Stomach smooth muscle (tissue), 2 donors: Measurements from ENCODE around the gene KLHDC8B.

ENCODE experiments used
- H3K27ac ChIP-seq: one replicate; pipeline ENCODE4 v1.7.0; 2013; ENCODE audit warnings: mild to moderate bottlenecking, low read length, inconsistent platforms
- H3K27me3 ChIP-seq, 2 donors: one replicate each; pipeline ENCODE4 v1.7.0; 2013; ENCODE audit warnings: low read length in 2 of 2; ENCODE audit not compliant: insufficient read depth in 2 of 2, control insufficient read depth in 1 of 2
- H3K36me3 ChIP-seq, 2 donors: one replicate each; pipeline ENCODE4 v1.7.0; 2013; ENCODE audit warnings: low read length in 2 of 2; ENCODE audit not compliant: control insufficient read depth in 2 of 2, insufficient read depth in 2 of 2
- H3K4me1 ChIP-seq: one replicate; pipeline ENCODE4 v1.7.0; 2013; ENCODE audit warnings: low read length; ENCODE audit not compliant: control insufficient read depth, insufficient read depth
- H3K4me3 ChIP-seq, 2 donors: one replicate each; pipeline ENCODE4 v1.7.0; 2013; ENCODE audit warnings: low read length in 2 of 2
- H3K9ac ChIP-seq, 2 donors: one replicate each; pipeline ENCODE4 v1.7.0; 2013; ENCODE audit warnings: low read length in 2 of 2, mild to moderate bottlenecking in 1 of 2
- H3K9me3 ChIP-seq, 2 donors: one replicate each; pipeline ENCODE4 v1.7.0; 2013; ENCODE audit warnings: low read length in 2 of 2; ENCODE audit not compliant: control insufficient read depth in 2 of 2
- donor health status: healthy.
- donor health status: Pancreatic carcinoma.

Gene KLHDC8B

GRCh38 chr3:49132437-49133225 lies 38.8 kb upstream of the KLHDC8B start, which contains the start of gene LAMB2:
Gene LAMB2, minus strand, starts transcription at chr3:49133050. Its CDS starts 183 bp downstream, at chr3:49132867.
- Histone ChIP-seq H3K4me1 (peaks cover 37% of the 10 kb centered on the region), H3K36me3 (peaks cover 26 to 27% of the 10 kb centered on the region in 2 donors), H3K9ac (peak within 1 kb of the TSS; percentile 83 to 94), H3K4me3 (peak within 1 kb of the TSS; percentile 94 to 97), H3K27ac (peak within 1 kb of the TSS; percentile 91), H3K9me3 (no peaks in the 10 kb centered on the region), H3K27me3 (peaks cover 0 to 2% of the 10 kb centered on the region in 2 donors)

GRCh38 chr3:49133226-49133951 lies 38.0 kb upstream of the KLHDC8B start:
- Histone ChIP-seq H3K4me1 (peaks cover 37% of the 10 kb centered on the region), H3K4me3 (peak overlapping the region; percentile 94 to 97), H3K27ac (peak overlapping the region; percentile 91), H3K9ac (peak overlapping the region; percentile 83 to 94), H3K36me3 (peaks cover 21 to 22% of the 10 kb centered on the region in 2 donors), H3K9me3 (no peaks in the 10 kb centered on the region), H3K27me3 (peaks cover 0 to 5% of the 10 kb centered on the region in 2 donors)

- H3K27me3 ChIP-seq: peaks cover 0 to 5% of the 10 kb centered on the region in 2 donors
- peak overlapping the region in 1 of 2 donors; percentile 15 for H3K4me3 ChIP-seq
- no peak overlapping the region for H3K27ac ChIP-seq
- H3K4me1 ChIP-seq: peaks cover 33% of the 10 kb centered on the region
- no peaks in the 10 kb centered on the region for H3K9me3 ChIP-seq
- H3K36me3 ChIP-seq: peaks cover 9% of the 10 kb centered on the region in 2 donors
- H3K9ac ChIP-seq: peak overlapping the region in 1 of 2 donors; percentile 6
Observed at GRCh38 chr3:49134471-49135265, 36.7 kb upstream of the KLHDC8B start.

GRCh38 chr3:49135499-49135898 lies 35.9 kb upstream of the KLHDC8B start:
- H3K4me3 ChIP-seq: no peak overlapping the region
- H3K9me3 ChIP-seq: no peaks in the 10 kb centered on the region
- peaks cover 25% of the 10 kb centered on the region for H3K4me1 ChIP-seq
- H3K27me3 ChIP-seq: peaks cover 0 to 5% of the 10 kb centered on the region in 2 donors
- no peak overlapping the region for H3K27ac ChIP-seq
- peaks cover 3 to 4% of the 10 kb centered on the region in 2 donors for H3K36me3 ChIP-seq
- no peak overlapping the region for H3K9ac ChIP-seq

- Histone ChIP-seq H3K27ac (no peak overlapping the region), H3K4me1 (no peaks in the 10 kb centered on the region), H3K9me3 (no peaks in the 10 kb centered on the region), H3K36me3 (no peaks in the 10 kb centered on the region), H3K27me3 (peaks cover 0 to 5% of the 10 kb centered on the region in 2 donors), H3K4me3 (no peak overlapping the region), H3K9ac (no peak overlapping the region)
Observed at GRCh38 chr3:49140080-49140479, 31.3 kb upstream of the KLHDC8B start.

- H3K9ac ChIP-seq: no peak overlapping the region
- no peaks in the 10 kb centered on the region for H3K36me3 ChIP-seq
- no peak overlapping the region for H3K4me3 ChIP-seq
- H3K9me3 ChIP-seq: no peaks in the 10 kb centered on the region
- no peak overlapping the region for H3K27ac ChIP-seq
- H3K4me1 ChIP-seq: no peaks in the 10 kb centered on the region
- H3K27me3 ChIP-seq: no peaks in the 10 kb centered on the region
Observed at GRCh38 chr3:49148159-49148558, 23.2 kb upstream of the KLHDC8B start.

GRCh38 chr3:49151610-49152009 lies 19.8 kb upstream of the KLHDC8B start:
- no peaks in the 10 kb centered on the region for H3K27me3 ChIP-seq
- no peak overlapping the region for H3K27ac ChIP-seq
- no peaks in the 10 kb centered on the region for H3K36me3 ChIP-seq
- H3K4me3 ChIP-seq: no peak overlapping the region
- H3K9ac ChIP-seq: no peak overlapping the region
- H3K9me3 ChIP-seq: no peaks in the 10 kb centered on the region
- H3K4me1 ChIP-seq: no peaks in the 10 kb centered on the region

- Histone ChIP-seq H3K9ac (peak overlapping the region in 1 of 2 donors; percentile 29), H3K4me3 (no peak overlapping the region), H3K27me3 (no peaks in the 10 kb centered on the region), H3K9me3 (no peaks in the 10 kb centered on the region), H3K36me3 (no peaks in the 10 kb centered on the region), H3K27ac (no peak overlapping the region), H3K4me1 (no peaks in the 10 kb centered on the region)
Observed at GRCh38 chr3:49153349-49153912, 18.0 kb upstream of the KLHDC8B start.

GRCh38 chr3:49157289-49157688 lies 14.1 kb upstream of the KLHDC8B start:
- Histone ChIP-seq H3K9ac (no peak overlapping the region), H3K9me3 (no peaks in the 10 kb centered on the region), H3K27me3 (no peaks in the 10 kb centered on the region), H3K4me3 (no peak overlapping the region), H3K27ac (no peak overlapping the region), H3K4me1 (peaks cover 3% of the 10 kb centered on the region), H3K36me3 (peaks cover 0 to 6% of the 10 kb centered on the region in 2 donors)

GRCh38 chr3:49158103-49158709 lies 13.2 kb upstream of the KLHDC8B start:
- Histone ChIP-seq H3K4me1 (peaks cover 3% of the 10 kb centered on the region), H3K9me3 (no peaks in the 10 kb centered on the region), H3K9ac (no peak overlapping the region)

More at GRCh38 chr3:49158103-49158709, 13.2 kb upstream of the KLHDC8B start:
- H3K27me3 ChIP-seq: no peaks in the 10 kb centered on the region
- H3K36me3 ChIP-seq: peaks cover 0 to 12% of the 10 kb centered on the region in 2 donors
- no peak overlapping the region for H3K27ac ChIP-seq
- H3K4me3 ChIP-seq: no peak overlapping the region
